HG03460 (cell line): ENCODE results near the gene NR2C2AP.

Source experiments
- ATAC-seq: cut with Tn5 transposase; IDR thresholded peaks from one replicate; pipeline ENCODE4 v1.9.1; 2021; ENCODE audit not compliant: unreplicated experiment

NR2C2AP gene

GRCh38 chr19:19215792-19216191 lies 12.6 kb upstream of the NR2C2AP start:
- no peak for ATAC-seq

GRCh38 chr19:19214892-19215291 lies 11.7 kb upstream of the NR2C2AP start:
- ATAC-seq, result no peak

GRCh38 chr19:19214159-19214490 lies 10.9 kb upstream of the NR2C2AP start:
- no peak for ATAC-seq

DNA sequence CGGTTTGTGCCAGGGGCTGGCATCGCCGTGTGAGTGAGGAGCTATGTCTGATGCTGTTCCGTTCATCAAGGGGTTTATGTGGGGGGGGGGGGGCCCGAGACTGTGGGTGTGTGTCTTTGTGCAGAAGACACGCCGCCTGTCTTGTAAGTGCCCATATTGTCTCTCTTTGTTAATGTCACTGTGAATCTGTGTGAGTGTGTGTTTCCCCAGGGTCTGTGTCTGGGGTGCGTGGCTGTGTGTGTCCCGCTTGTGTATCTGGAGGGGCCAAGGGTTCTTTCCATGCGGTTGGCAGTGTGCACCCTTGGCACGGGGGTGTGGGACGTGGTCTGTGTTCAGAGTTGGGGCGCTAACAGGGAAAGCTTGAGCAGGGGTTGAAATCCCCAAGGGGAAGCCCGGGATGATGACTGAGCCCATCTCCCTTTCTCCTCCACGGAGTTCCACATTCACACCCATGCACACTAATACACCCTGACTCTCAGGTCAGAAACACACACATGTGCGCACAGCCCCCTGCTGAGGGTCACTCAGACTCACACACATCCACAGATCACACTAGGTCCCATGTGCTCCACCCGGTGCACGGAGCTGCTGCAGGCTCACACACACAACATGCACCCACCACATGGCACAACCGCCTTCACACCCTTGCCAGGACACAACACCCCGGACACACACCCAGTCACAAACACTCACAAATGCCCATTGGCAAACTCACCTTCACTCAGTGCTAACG lies 10.4 kb upstream of the NR2C2AP start:
- no peak for ATAC-seq

GRCh38 chr19:19212916-19213315 lies 9.7 kb upstream of the NR2C2AP start:
- ATAC-seq, result no peak

DNA sequence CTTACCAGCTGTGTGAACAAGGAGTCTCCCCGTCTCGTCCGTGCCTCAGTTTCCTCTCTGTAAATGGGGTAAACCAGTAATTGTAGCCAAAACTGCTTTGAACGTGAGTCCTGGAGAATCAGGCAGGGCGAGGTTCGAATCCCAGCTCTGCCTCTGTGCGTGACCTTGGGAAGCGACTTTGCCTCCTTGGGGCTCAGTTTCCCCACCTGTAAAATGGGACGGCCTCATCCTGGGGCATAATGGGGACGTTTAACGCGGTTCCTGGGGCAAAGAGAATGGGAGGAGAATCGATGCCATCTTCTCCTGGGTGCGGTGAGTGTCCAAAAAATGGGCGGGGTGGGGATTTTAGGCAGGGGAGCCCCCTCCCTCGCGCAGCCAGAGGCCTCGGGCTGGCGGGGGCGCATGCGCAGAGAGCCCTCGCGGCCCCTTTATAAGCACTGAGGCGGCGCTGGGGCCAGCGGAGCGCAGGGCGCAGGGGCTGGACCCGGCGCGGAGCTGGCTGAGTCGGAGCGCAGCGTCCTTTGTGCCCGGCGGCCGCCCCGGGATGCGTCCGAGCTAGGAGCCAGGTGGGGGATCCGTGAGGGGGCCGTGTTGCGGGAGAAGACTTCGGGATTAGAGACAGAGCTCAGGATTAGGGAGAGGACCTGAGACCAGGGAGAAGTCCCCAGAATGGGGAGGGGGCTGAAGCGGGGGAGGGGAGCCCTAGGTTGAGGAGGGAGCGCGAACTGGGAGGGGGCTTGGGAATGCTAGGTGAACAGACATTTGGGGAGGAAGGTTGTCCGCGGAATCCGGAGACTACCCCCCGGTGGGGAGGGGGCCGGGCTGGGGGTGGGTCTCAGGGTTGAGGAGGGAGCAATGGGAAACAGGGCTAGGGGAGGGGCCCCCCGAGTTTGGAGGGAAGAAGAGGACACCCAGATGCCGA lies 8.5 kb upstream of the NR2C2AP start, which contains the start of gene NCAN:
NCAN (plus strand) TSS at position 460 of the 922 bp plus-strand sequence. CDS start 4,996 bp downstream, outside the sequence.
- ATAC-seq, result no peak

- ATAC-seq, result no peak
Measured at GRCh38 chr19:19209372-19209771, 6.2 kb upstream of the NR2C2AP start.

GRCh38 chr19:19207637-19208572 lies 4.7 kb upstream of the NR2C2AP start:
- ATAC-seq, result no peak

DNA sequence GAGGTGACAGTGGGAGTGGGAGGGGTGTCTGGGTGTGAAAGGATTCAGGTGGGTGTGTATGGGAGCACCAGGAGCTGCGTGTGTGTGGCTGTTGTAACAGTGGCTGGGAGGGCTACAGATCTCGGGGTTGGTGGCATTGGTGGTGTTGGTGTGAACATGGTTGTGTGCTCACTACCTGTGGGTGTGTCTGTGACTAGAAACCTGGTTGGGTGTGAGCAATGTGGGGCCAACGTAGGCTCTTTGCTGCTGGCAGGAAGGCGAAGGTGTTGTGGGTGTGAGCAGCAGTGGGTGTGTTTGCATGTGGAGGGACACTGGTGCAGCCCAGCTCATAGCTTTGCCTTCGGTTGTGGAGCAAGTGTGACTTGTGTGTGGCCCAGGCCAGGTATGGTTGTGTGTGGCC lies 3.7 kb upstream of the NR2C2AP start:
- ATAC-seq, result no peak

- no peak for ATAC-seq
Measured at GRCh38 chr19:19205416-19206410, 2.5 kb upstream of the NR2C2AP start.

GRCh38 chr19:19204181-19204580 lies 967 bp upstream of the NR2C2AP start:
- no peak for ATAC-seq

- ATAC-seq, result no peak
Measured at GRCh38 chr19:19202707-19203011, 555 bp downstream of the NR2C2AP start.

GRCh38 chr19:19201697-19202630 lies 1.2 kb downstream of the NR2C2AP start:
- no peak for ATAC-seq

DNA sequence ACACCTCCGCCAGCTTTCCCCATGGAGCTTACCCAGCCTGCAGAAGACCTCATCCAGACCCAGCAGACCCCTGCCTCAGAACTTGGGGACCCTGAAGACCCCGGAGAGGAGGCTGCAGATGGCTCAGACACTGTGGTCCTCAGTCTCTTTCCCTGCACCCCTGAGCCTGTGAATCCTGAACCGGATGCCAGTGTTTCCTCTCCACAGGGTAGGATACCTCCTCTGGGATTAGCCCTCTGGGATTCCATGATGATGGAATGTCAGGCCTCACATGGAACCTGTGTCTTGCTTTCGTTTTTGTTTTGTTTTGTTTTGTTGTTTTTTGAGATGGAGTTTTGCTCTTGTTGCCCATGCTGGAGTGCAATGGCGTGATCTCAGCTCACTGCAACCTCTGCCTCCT lies 9.3 kb downstream of the NR2C2AP start:
- ATAC-seq, result no peak

- no peak for ATAC-seq
Measured at GRCh38 chr19:19192910-19193423, 10.2 kb downstream of the NR2C2AP start.

DNA sequence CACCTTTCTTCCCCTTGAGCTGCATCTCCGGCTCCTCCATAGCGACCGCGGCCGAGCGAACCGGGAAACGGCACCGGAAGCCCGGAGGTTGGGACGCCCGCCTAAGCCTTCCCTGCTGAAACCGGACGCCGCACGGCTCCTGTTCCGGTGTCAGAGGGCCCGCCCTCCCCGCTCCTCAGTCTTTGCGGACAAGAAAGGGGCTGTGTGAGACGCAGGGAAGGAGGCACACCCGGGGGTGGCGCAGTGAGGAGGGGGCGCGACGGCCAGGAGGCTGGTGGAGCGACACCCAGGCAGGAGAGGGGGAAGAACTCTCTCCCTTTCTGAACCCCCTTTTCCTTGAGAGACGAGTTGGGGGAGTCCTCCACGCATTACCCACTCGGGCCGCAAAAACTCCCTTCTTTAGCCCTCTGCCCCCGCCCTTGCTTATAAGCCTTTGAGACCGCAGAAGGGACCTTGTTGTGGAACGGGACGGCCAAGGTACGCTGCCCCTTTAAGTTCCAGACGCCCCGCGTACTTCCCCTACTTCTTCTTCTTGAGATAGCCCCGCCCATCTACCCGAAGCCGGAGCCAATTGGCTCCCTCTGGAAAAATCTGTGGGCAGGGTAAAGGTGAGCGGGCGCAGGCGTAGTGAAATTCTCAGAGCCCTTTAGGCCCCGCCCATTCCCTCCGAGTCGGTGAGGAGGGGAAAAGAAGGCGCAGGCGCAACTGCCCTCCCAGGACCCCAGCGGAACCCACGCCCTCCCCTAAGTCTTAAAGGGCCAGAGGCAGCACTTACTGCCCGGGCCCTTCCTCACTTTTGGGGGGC lies 10.9 kb downstream of the NR2C2AP start, which contains the start of the genes BORCS8 and RFXANK:
BORCS8 (minus strand) TSS at position 75 of the 805 bp plus-strand sequence; CDS start at position 40, 35 bp downstream.
RFXANK (plus strand) TSS at position 181 of the 805 bp plus-strand sequence. CDS start 1,689 bp downstream, outside the sequence.
- ATAC-seq, result peak; percentile 82

DNA sequence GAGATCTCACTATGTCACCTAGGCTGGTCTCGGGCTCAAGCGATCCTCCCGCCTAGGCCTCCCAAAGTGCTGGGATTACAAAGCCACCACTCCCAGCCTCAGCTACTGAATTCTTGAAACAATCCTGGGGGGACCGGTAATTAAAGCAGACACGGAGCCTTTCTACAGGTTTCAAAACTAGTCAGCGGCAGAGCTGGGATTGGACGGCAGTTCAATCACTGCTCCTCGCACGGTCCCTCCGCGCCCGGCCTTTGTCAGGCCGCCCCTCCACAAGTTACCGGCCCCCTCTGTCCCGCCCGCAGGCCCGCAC lies 11.5 kb downstream of the NR2C2AP start:
- ATAC-seq, result no peak

- no peak for ATAC-seq
Measured at GRCh38 chr19:19186742-19187141, 16.5 kb downstream of the NR2C2AP start.
